Upper lobe of left lung (tissue), 4 donors: ENCODE measurements around the gene MYO7A.

Experiments used
- POLR2AphosphoS5 ChIP-seq, 2 donors: sonication (generic); formaldehyde crosslinking; IDR thresholded peaks; one replicate each; pipeline ENCODE4 v1.5.1; 2017; ENCODE audit warnings: antibody characterized with exemption in 2 of 2
- TF ChIP-seq, protein P1 (sequence below), 6 experiments: fragments of 450-650 bp in 4 of 6; fragments of 200-600 bp in 2 of 6; sonication (generic) in 2 of 6; IDR thresholded peaks; one replicate each; pipeline ENCODE4 v1.5.1; 2016 to 2019; ENCODE audit warnings: antibody characterized with exemption in 6 of 6

DNA sequence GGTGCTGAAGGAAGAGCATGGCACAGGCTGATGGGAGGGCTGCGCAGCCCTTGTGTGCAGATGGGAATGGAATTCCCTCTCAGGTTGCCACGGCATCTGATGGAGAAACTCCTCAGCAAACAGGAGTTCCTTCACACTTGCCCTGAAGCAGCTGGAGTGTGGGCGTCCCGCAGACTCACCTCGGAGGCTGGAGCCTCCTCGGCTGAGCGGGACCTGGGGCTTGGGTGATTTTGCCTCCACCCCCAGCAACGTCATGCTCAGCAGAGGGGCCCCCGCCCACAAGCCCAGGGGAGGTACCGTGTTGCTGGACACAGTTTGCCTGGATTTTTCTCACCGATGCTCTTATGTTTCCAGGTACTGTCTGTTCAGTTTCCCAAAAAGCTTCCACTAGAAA lies 63.4 kb downstream of the MYO7A start:
- TF ChIP-seq, protein P1, sequence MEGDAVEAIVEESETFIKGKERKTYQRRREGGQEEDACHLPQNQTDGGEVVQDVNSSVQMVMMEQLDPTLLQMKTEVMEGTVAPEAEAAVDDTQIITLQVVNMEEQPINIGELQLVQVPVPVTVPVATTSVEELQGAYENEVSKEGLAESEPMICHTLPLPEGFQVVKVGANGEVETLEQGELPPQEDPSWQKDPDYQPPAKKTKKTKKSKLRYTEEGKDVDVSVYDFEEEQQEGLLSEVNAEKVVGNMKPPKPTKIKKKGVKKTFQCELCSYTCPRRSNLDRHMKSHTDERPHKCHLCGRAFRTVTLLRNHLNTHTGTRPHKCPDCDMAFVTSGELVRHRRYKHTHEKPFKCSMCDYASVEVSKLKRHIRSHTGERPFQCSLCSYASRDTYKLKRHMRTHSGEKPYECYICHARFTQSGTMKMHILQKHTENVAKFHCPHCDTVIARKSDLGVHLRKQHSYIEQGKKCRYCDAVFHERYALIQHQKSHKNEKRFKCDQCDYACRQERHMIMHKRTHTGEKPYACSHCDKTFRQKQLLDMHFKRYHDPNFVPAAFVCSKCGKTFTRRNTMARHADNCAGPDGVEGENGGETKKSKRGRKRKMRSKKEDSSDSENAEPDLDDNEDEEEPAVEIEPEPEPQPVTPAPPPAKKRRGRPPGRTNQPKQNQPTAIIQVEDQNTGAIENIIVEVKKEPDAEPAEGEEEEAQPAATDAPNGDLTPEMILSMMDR (IDR thresholded peaks at IDR 0.05) = no peak
- TF ChIP-seq POLR2AphosphoS5 (IDR thresholded peaks at IDR 0.05) = no peak
